Colonic mucosa (tissue), 4 donors: ENCODE data around the gene SORCS3. TPM values are rescaled to one million over a fixed set of nuclear protein-coding genes. Genes with fewer than 3 reads are reported as not detected.

Experiments used
- DNase-seq: peaks from one replicate; pipeline ENCODE4 v3.0.0-alpha.2; 2020
- H3K27ac ChIP-seq: fragments of 200-600 bp; one replicate; pipeline ENCODE4 v1.8.0; 2021
- H3K27me3 ChIP-seq: fragments of 200-600 bp; one replicate; pipeline ENCODE4 v1.8.0; 2021
- H3K36me3 ChIP-seq: fragments of 200-600 bp; one replicate; pipeline ENCODE4 v1.8.0; 2021
- H3K4me1 ChIP-seq: fragments of 200-600 bp; one replicate; pipeline ENCODE4 v1.8.0; 2021; ENCODE audit warnings: mild to moderate bottlenecking
- H3K4me3 ChIP-seq: fragments of 200-600 bp; one replicate; pipeline ENCODE4 v1.8.0; 2021
- H3K9ac ChIP-seq, 2 donors: one replicate each; pipeline ENCODE4 v1.7.0; 2013; ENCODE audit warnings: control low read depth in 2 of 2, low read depth in 2 of 2, low read length in 2 of 2
- H3K9me3 ChIP-seq: fragments of 200-600 bp; one replicate; pipeline ENCODE4 v1.8.0; 2021
- CTCF ChIP-seq: fragments of 200-600 bp; IDR thresholded peaks from one replicate; pipeline ENCODE4 v1.8.0; 2022; ENCODE audit warnings: antibody characterized with exemption, mild to moderate bottlenecking
- intact Hi-C: fragments of 100-400 bp; cut with DNase I; formaldehyde crosslinking; loops from one replicate; pipeline ENCODE4 v1.14.1; 2022
- total RNA-seq, 2 donors: library from RNA; stranded (reverse); fragmentation: NEBNext Ultra II Directional in 1 of 2; extraction: Animal tissue kit (Norgen Biotek cat#: 25700) in 1 of 2; gene quantifications; one replicate each; pipeline ENCODE4 v1.2.1, GENCODE V29; 2021
- donor health status: healthy.
- donor health status: DM: no; HTN: no; CAD: no.
- donor health status: DM: no; HTN: no; CAD: no.

SORCS3 gene
- total RNA-seq, 2 donors from 2014 or later = 0.08 TPM; not detected in 1

- no peaks in the 10 kb centered on the region for H3K36me3 ChIP-seq
- TF ChIP-seq CTCF = no peak
- no peak overlapping the region for H3K27ac ChIP-seq
- intact Hi-C loops = no loop called here
- H3K27me3 ChIP-seq = no peaks in the 10 kb centered on the region
- DNase-seq = no peak
- H3K4me3 ChIP-seq = no peak overlapping the region
- H3K9ac ChIP-seq = no peak overlapping the region
- no peaks in the 10 kb centered on the region for H3K9me3 ChIP-seq
- no peaks in the 10 kb centered on the region for H3K4me1 ChIP-seq
Observed at GRCh38 chr10:104957178-104957841, 316.2 kb downstream of the SORCS3 start.

DNA sequence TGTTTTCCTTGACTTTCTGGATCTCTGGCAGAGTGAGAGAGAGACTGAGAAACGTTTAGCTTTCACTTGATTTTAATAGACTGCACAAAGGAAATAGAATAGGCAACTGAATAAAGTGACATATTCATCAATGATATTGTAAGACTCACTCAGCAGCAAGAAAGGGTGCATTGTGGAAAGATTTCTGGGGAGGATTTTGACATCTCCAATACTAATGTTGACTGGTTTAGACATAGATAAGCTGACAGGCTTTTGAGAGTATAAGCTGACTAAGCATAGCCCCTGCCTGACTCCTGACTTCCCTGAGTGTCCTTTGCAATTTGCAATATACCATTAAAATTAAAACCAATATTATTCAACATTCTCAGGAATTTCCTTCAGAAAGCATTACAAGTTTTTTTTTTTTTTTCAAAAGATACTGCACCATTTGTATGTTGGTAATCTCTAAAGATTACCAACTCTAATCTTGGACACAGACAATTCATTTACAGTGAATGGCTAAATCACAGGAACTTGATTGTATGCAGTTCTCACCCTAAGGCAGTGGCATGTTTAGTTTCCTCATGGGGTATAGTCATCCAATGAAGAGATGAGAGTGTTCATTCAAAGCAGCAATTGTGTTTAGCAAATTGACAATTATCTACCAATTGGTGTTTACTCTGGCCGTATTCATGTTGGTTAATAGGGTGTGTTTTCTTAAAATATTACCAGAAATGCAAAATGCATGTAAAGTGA is 325.6 kb downstream of the SORCS3 start:
- no peak overlapping the region for H3K27ac ChIP-seq
- no peaks in the 10 kb centered on the region for H3K9me3 ChIP-seq
- H3K4me3 ChIP-seq = no peak overlapping the region
- no peak for DNase-seq
- H3K36me3 ChIP-seq = no peaks in the 10 kb centered on the region
- H3K27me3 ChIP-seq = no peaks in the 10 kb centered on the region
- H3K9ac ChIP-seq = no peak overlapping the region
- TF ChIP-seq CTCF = no peak
- no peaks in the 10 kb centered on the region for H3K4me1 ChIP-seq
- intact Hi-C loops = no loop called here

- no peak for DNase-seq
- Histone ChIP-seq H3K9me3 (no peaks in the 10 kb centered on the region), H3K4me1 (no peaks in the 10 kb centered on the region), H3K27ac (no peak overlapping the region), H3K4me3 (no peak overlapping the region), H3K36me3 (no peaks in the 10 kb centered on the region), H3K27me3 (no peaks in the 10 kb centered on the region), H3K9ac (no peak overlapping the region)
- no peak for TF ChIP-seq CTCF
- intact Hi-C loops = no loop called here
Observed at GRCh38 chr10:104980368-104980767, 339.3 kb downstream of the SORCS3 start.

GRCh38 chr10:104981995-104982394 is 340.9 kb downstream of the SORCS3 start:
- DNase-seq = no peak
- Histone ChIP-seq H3K36me3 (no peaks in the 10 kb centered on the region), H3K27me3 (no peaks in the 10 kb centered on the region), H3K9me3 (no peaks in the 10 kb centered on the region), H3K4me3 (no peak overlapping the region), H3K9ac (no peak overlapping the region), H3K4me1 (no peaks in the 10 kb centered on the region), H3K27ac (no peak overlapping the region)
- no peak for TF ChIP-seq CTCF
- intact Hi-C loops = no loop called here

GRCh38 chr10:104988686-104989085 is 347.6 kb downstream of the SORCS3 start:
- Histone ChIP-seq H3K4me1 (no peaks in the 10 kb centered on the region), H3K27me3 (no peaks in the 10 kb centered on the region), H3K9me3 (no peaks in the 10 kb centered on the region), H3K9ac (no peak overlapping the region), H3K27ac (no peak overlapping the region), H3K36me3 (no peaks in the 10 kb centered on the region), H3K4me3 (no peak overlapping the region)
- no peak for TF ChIP-seq CTCF
- no peak for DNase-seq
- intact Hi-C loops = no loop called here
